Cardiac muscle cell (in vitro differentiated cells and primary cell): ENCODE measurements around the gene MSTN. TPM values are rescaled to one million over a fixed set of nuclear protein-coding genes. Genes with fewer than 3 reads are reported as not detected.
A peak's percentile ranks its signal among the peaks of the same experiment; 100 is the strongest.
"Not testable (repeated sequence)": the region's sequence is repeated elsewhere in the genome, so short reads cannot be mapped to it uniquely, and the experiment has no call there.

Experiments used
- DNase-seq, 2 donors: peaks; one replicate each; pipeline versions ENCODE4 v3.0.0 to v3.0.0-alpha.2; 2010 to 2017; ENCODE audit warnings: low read depth in 1 of 2, low spot score in 1 of 2
- H3K27ac ChIP-seq: fragments of 200-600 bp; sonication (generic); 2 replicates; pipeline ENCODE4 v1.5.1; 2016
- H3K27me3 ChIP-seq: fragments of 200-600 bp; sonication (generic); 2 replicates; pipeline ENCODE4 v1.6.0; 2016; ENCODE audit warnings: control low read depth
- H3K36me3 ChIP-seq: fragments of 200-600 bp; sonication (generic); 2 replicates; pipeline ENCODE4 v1.5.1; 2016; ENCODE audit warnings: control low read depth
- H3K4me1 ChIP-seq: fragments of 200-600 bp; sonication (generic); 2 replicates; pipeline ENCODE4 v1.8.1; 2017; ENCODE audit warnings: low read depth, mild to moderate bottlenecking, mixed run types
- H3K4me3 ChIP-seq: fragments of 200-600 bp; sonication (generic); 2 replicates; pipeline ENCODE4 v1.5.1; 2016; ENCODE audit warnings: mild to moderate bottlenecking
- H3K9me3 ChIP-seq: fragments of 200-600 bp; sonication (generic); 2 replicates; pipeline ENCODE4 v1.5.1; 2017; ENCODE audit warnings: low read depth, mild to moderate bottlenecking, control low read depth
- CTCF ChIP-seq: IDR thresholded peaks from 2 replicates; pipeline ENCODE4 v1.5.1; 2012; ENCODE audit warnings: low read depth, mild to moderate bottlenecking, low read length
- polyA plus RNA-seq: library from polyadenylated mRNA; unstranded; fragments of >200 nt; fragmentation: Nextera tagmentation; extraction: Ambion mirVana; gene quantifications from 2 replicates; pipeline ENCODE4 v1.2.1, GENCODE V29; 2016
- total RNA-seq: library from RNA; depleted of rRNA; stranded (reverse); fragments of >200 nt; gene quantifications from 2 replicates; pipeline ENCODE4 v1.2.3, GENCODE V29; 2016

Gene MSTN
- total and polyA plus RNA-seq, 2 experiments from 2014 or later = 0.27 TPM; not detected in 1

- Histone ChIP-seq H3K27ac (no peak overlapping the region), H3K9me3 (no peaks in the 10 kb centered on the region), H3K36me3 (no peaks in the 10 kb centered on the region), H3K27me3 (peaks cover 12% of the 10 kb centered on the region), H3K4me3 (no peak overlapping the region), H3K4me1 (peaks cover 7% of the 10 kb centered on the region)
- DNase-seq = no peak
- no peak for TF ChIP-seq CTCF
Observed at GRCh38 chr2:190036071-190036470, 26.5 kb downstream of the MSTN start.

- H3K27ac ChIP-seq, H3K4me3 ChIP-seq, H3K36me3 ChIP-seq, DNase-seq, H3K9me3 ChIP-seq, H3K4me1 ChIP-seq: not testable (repeated sequence)
- peaks cover 13% of the 10 kb centered on the region for H3K27me3 ChIP-seq
Observed at GRCh38 chr2:190034417-190034816, 28.1 kb downstream of the MSTN start.

- Histone ChIP-seq H3K27me3 (peaks cover 29% of the 10 kb centered on the region), H3K4me3 (no peak overlapping the region), H3K9me3 (no peaks in the 10 kb centered on the region), H3K4me1 (peaks cover 7% of the 10 kb centered on the region), H3K36me3 (no peaks in the 10 kb centered on the region), H3K27ac (no peak overlapping the region)
- DNase-seq = no peak
- no peak for TF ChIP-seq CTCF
Observed at GRCh38 chr2:190031969-190032618, 30.4 kb downstream of the MSTN start.

GRCh38 chr2:190023860-190024259, 38.7 kb downstream of the MSTN start:
- Histone ChIP-seq H3K4me3 (no peak overlapping the region), H3K27ac (no peak overlapping the region), H3K36me3 (no peaks in the 10 kb centered on the region), H3K9me3 (no peaks in the 10 kb centered on the region), H3K4me1 (no peaks in the 10 kb centered on the region), H3K27me3 (peaks cover 11% of the 10 kb centered on the region)
- TF ChIP-seq CTCF = peak; percentile 62
- DNase-seq = peak; percentile 63 to 66

GRCh38 chr2:190020720-190021119, 41.8 kb downstream of the MSTN start:
- H3K9me3 ChIP-seq = no peaks in the 10 kb centered on the region
- DNase-seq = no peak
- no peaks in the 10 kb centered on the region for H3K4me1 ChIP-seq
- H3K27ac ChIP-seq = no peak overlapping the region
- TF ChIP-seq CTCF = no peak
- no peak overlapping the region for H3K4me3 ChIP-seq
- H3K27me3 ChIP-seq = no peaks in the 10 kb centered on the region
- no peaks in the 10 kb centered on the region for H3K36me3 ChIP-seq

GRCh38 chr2:190017837-190018236, 44.7 kb downstream of the MSTN start:
- H3K4me3 ChIP-seq = no peak overlapping the region
- no peak overlapping the region for H3K27ac ChIP-seq
- DNase-seq = no peak
- no peak for TF ChIP-seq CTCF
- no peaks in the 10 kb centered on the region for H3K36me3 ChIP-seq
- no peaks in the 10 kb centered on the region for H3K27me3 ChIP-seq
- no peaks in the 10 kb centered on the region for H3K4me1 ChIP-seq
- no peaks in the 10 kb centered on the region for H3K9me3 ChIP-seq

- not testable (repeated sequence) for H3K4me1 ChIP-seq, H3K27ac ChIP-seq, H3K9me3 ChIP-seq, H3K4me3 ChIP-seq, H3K36me3 ChIP-seq, DNase-seq, H3K27me3 ChIP-seq
Observed at GRCh38 chr2:190015969-190016368, 46.6 kb downstream of the MSTN start.
